ENCODE measurements around the gene TUT1.
"Not testable (repeated sequence)": the region's sequence is repeated elsewhere in the genome, so short reads cannot be mapped to it uniquely, and the experiment has no call there.

TUT1 gene

GRCh38 chr11:62552485-62553079, 38.7 kb downstream of the TUT1 start:
- Histone ChIP-seq H3K27me3 (ENCODE audit: low read length) (no peaks in the 10 kb centered on the region), H2AFZ (ENCODE audit: low read depth, low read length, severe bottlenecking) (no peak overlapping the region), H3F3A (ENCODE audit: insufficient read depth) (peaks cover 33% of the 10 kb centered on the region)

GRCh38 chr11:62550478-62550877, 40.8 kb downstream of the TUT1 start:
- not testable (repeated sequence) for H3K36me3 ChIP-seq (ENCODE audit: low read length); H4K20me1 ChIP-seq (ENCODE audit: low read depth, low read length); H2AFZ ChIP-seq (ENCODE audit: low read depth, low read length, severe bottlenecking); H3K9me2 ChIP-seq (replicated peaks; ENCODE audit: insufficient read depth, low read length); H3K27me3 ChIP-seq (ENCODE audit: low read length); H3K27ac ChIP-seq (ENCODE audit: low read depth, low read length); H3K79me2 ChIP-seq (ENCODE audit: insufficient read depth, low read length); H3K4me3 ChIP-seq (ENCODE audit: insufficient read depth, low read length, poor library complexity, severe bottlenecking); H3K9me3 ChIP-seq (ENCODE audit: insufficient read depth, low read length); H3K4me2 ChIP-seq (ENCODE audit: low read depth, low read length, poor library complexity, severe bottlenecking); H3K9ac ChIP-seq (ENCODE audit: low read length)
- H3F3A ChIP-seq (ENCODE audit: insufficient read depth), result peaks cover 12% of the 10 kb centered on the region; the same call in 1 of the 2 replicates

More at GRCh38 chr11:62552485-62553079, 38.7 kb downstream of the TUT1 start:
- TF ChIP-seq CTCF (IDR thresholded peaks at IDR 0.05; ENCODE audit: insufficient read depth, low read length, poor library complexity, severe bottlenecking), result no peak
- TF ChIP-seq EZH2phosphoT487 (conservative IDR thresholded peaks at IDR 0.05; ENCODE audit: low read length), result no peak
- H3K4me3 ChIP-seq (ENCODE audit: insufficient read depth, low read length, poor library complexity, severe bottlenecking), result no peak overlapping the region
- no peak overlapping the region for H3K4me2 ChIP-seq (ENCODE audit: low read depth, low read length, poor library complexity, severe bottlenecking)
- H3K36me3 ChIP-seq (ENCODE audit: low read length), result no peaks in the 10 kb centered on the region
- H4K20me1 ChIP-seq (ENCODE audit: low read depth, low read length), result no peaks in the 10 kb centered on the region
- H3K9me2 ChIP-seq (replicated peaks; ENCODE audit: insufficient read depth, low read length), result no peaks in the 10 kb centered on the region
- no peaks in the 10 kb centered on the region for H3K79me2 ChIP-seq (ENCODE audit: insufficient read depth, low read length)
- no peaks in the 10 kb centered on the region for H3K9me3 ChIP-seq (ENCODE audit: insufficient read depth, low read length)
- no peak overlapping the region for H3K27ac ChIP-seq (ENCODE audit: low read depth, low read length)
- no peak overlapping the region for H3K9ac ChIP-seq (ENCODE audit: low read length)

- Histone ChIP-seq H3K9me3 (ENCODE audit: insufficient read depth, low read length) (no peaks in the 10 kb centered on the region), H3K9me2 (replicated peaks; ENCODE audit: insufficient read depth, low read length) (no peaks in the 10 kb centered on the region), H3K9ac (ENCODE audit: low read length) (no peak overlapping the region), H3K27me3 (ENCODE audit: low read length) (no peaks in the 10 kb centered on the region), H3F3A (ENCODE audit: insufficient read depth) (peaks cover 8% of the 10 kb centered on the region; the same call in 1 of the 2 replicates), H4K20me1 (ENCODE audit: low read depth, low read length) (no peaks in the 10 kb centered on the region), H3K27ac (ENCODE audit: low read depth, low read length) (no peak overlapping the region), H3K36me3 (ENCODE audit: low read length) (no peaks in the 10 kb centered on the region), H3K4me2 (ENCODE audit: low read depth, low read length, poor library complexity, severe bottlenecking) (no peak overlapping the region), H2AFZ (ENCODE audit: low read depth, low read length, severe bottlenecking) (no peak overlapping the region), H3K4me3 (ENCODE audit: insufficient read depth, low read length, poor library complexity, severe bottlenecking) (no peak overlapping the region), H3K79me2 (ENCODE audit: insufficient read depth, low read length) (no peaks in the 10 kb centered on the region)
- TF ChIP-seq EZH2phosphoT487 (conservative IDR thresholded peaks at IDR 0.05; ENCODE audit: low read length) (no peak), CTCF (IDR thresholded peaks at IDR 0.05; ENCODE audit: insufficient read depth, low read length, poor library complexity, severe bottlenecking) (no peak)
These were observed 42.6 kb downstream of the TUT1 start for GRCh38 chr11:62548545-62549335.
